Kidney epithelial cell (primary cell): Measurements from ENCODE around the gene SLC16A3. TPM values are rescaled to one million over a fixed set of nuclear protein-coding genes. Genes with fewer than 3 reads are reported as not detected.
A peak's percentile ranks its signal among the peaks of the same experiment; 100 is the strongest.
"Not testable (repeated sequence)": the region's sequence is repeated elsewhere in the genome, so short reads cannot be mapped to it uniquely, and the experiment has no call there.

ENCODE experiments used
- DNase-seq: peaks from one replicate; pipeline ENCODE4 v3.0.0-alpha.2; 2010; ENCODE audit warnings: low read depth
- H3K27me3 ChIP-seq: 2 replicates; pipeline ENCODE4 v1.6.0; 2011; ENCODE audit warnings: low read length; ENCODE audit not compliant: control insufficient read depth, insufficient read depth
- H3K36me3 ChIP-seq: 2 replicates; pipeline ENCODE4 v1.5.1; 2011; ENCODE audit warnings: low read length; ENCODE audit not compliant: control insufficient read depth, insufficient read depth
- H3K4me3 ChIP-seq: 2 replicates; pipeline ENCODE4 v1.5.1; 2011; ENCODE audit warnings: low read depth, mild to moderate bottlenecking, control low read depth, low read length
- total RNA-seq: library from RNA; depleted of rRNA; stranded (reverse); fragments of >200 nt; gene quantifications from 2 replicates; pipeline ENCODE4 v1.2.3, GENCODE V29; 2015
- TF ChIP-seq, protein P1 (sequence below): IDR thresholded peaks from 2 replicates; pipeline ENCODE4 v1.5.1; 2011; ENCODE audit warnings: mild to moderate bottlenecking, moderate library complexity, low read length, control low read depth, inconsistent platforms; ENCODE audit not compliant: insufficient read depth, poor library complexity, severe bottlenecking

Gene SLC16A3
- total RNA-seq, 1 donor from 2014 or later, result 83.4 TPM

DNA sequence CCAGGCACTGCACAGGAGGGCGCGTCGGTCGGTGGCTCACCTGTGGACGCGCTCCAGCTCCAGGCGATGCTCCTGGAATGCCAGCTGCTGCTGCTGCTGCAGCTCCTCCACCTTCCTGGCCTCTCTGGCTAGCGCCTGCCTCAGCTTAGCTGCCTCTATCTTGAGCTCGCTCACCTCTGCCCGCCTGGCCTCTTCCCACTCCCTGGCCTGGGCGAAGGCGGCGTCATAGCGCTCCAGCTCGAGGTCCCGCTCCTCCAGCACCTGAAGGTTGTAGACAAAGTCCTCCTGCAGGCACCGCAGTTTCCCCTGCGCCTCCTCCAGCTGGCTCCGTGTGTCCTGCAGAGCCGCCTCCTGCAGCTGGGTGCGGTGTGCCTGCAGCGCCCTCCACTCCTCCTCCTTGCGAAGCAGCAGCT is 27.3 kb upstream of the SLC16A3 start:
- Histone ChIP-seq H3K4me3 (no peak overlapping the region), H3K36me3 (no peaks in the 10 kb centered on the region), H3K27me3 (no peaks in the 10 kb centered on the region)
- no peak for DNase-seq
- TF ChIP-seq, protein P1, sequence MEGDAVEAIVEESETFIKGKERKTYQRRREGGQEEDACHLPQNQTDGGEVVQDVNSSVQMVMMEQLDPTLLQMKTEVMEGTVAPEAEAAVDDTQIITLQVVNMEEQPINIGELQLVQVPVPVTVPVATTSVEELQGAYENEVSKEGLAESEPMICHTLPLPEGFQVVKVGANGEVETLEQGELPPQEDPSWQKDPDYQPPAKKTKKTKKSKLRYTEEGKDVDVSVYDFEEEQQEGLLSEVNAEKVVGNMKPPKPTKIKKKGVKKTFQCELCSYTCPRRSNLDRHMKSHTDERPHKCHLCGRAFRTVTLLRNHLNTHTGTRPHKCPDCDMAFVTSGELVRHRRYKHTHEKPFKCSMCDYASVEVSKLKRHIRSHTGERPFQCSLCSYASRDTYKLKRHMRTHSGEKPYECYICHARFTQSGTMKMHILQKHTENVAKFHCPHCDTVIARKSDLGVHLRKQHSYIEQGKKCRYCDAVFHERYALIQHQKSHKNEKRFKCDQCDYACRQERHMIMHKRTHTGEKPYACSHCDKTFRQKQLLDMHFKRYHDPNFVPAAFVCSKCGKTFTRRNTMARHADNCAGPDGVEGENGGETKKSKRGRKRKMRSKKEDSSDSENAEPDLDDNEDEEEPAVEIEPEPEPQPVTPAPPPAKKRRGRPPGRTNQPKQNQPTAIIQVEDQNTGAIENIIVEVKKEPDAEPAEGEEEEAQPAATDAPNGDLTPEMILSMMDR, result no peak

DNA sequence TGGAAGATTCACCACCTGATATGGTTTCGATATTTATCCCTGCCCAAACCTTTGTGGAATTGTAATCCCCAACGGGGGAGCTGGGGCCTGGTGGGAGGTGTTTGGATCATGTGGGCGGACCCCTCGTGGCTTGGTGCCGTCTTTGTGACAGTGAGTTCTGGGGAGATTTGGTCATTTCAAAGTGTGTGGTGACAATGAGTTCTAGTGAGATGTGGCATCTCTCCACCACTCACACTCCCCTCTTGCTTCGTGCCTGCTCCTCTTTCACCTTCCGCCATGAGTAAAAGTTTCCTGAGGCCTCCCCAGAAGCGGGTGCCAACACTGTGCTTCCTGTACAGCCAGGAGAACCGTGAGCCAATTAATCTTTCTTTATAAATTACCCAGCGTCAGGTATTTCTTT is 25.9 kb upstream of the SLC16A3 start:
- TF ChIP-seq, protein P1, result no peak
- DNase-seq, result no peak

DNA sequence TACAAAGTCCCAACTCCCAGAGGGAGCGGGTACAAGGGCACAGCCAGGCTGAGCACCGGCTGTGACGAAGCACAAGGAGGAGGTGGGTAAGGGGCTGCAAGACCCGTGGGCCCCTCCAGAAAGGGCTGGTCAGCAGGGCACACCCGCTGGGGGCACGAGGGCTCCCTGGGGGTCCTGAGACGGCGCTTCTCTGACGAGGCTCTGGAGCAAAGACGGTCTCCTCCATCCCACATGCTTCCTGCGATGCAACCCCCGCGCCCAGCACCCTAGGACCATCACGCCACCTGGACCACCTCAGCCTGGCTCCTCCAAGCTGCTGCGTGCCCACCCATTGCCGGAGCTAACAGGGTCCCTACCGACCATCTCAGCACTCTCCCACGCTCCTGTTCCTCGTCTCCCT is 24.9 kb upstream of the SLC16A3 start:
- Histone ChIP-seq H3K36me3 (no peaks in the 10 kb centered on the region), H3K4me3 (no peak overlapping the region), H3K27me3 (no peaks in the 10 kb centered on the region)
- no peak for DNase-seq
- TF ChIP-seq, protein P1, result no peak

More for the DNA sequence above, 25.9 kb upstream of the SLC16A3 start:
- no peak overlapping the region for H3K4me3 ChIP-seq
- no peaks in the 10 kb centered on the region for H3K27me3 ChIP-seq
- no peaks in the 10 kb centered on the region for H3K36me3 ChIP-seq

DNA sequence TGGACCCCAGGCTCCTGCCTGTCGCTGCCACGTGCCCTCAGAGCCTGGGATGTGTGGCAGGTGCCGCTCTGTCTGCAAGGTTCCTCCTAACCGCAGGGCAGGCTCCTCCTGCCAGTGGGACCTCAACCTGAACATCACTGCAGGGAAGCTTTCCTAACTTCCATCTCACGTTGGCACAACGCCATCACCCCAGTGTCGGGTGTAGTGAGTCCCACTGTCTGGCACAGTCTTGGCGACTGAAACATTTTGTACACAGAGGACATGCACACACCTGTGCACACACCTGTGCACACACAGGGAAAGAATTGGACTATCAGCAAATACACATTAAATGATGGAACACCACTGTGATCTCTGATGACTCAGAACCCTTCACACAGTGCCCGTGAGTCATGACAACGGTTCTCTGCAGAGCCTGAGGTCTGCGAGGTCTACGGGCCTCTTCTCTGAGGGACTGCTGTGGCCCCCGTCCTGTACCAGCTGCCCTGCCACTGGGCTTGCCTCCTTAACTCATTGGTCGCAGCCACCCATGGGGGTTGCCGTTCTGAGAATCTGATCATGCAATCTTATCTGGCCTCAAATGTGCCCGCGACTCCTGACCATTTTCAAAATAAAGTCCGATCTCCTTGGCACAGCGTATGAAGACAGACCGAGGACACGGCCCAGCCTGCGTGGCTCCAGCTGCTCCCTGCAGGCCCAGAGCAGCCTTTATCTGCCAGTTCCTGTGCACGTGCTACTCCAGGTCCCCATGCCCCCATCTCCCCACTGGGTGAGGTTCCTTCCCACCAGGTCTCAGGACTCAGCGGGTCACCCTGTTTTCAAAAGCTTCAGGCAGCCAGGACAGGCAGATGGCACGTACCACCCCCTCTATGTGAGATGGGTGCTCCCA is 23.8 kb upstream of the SLC16A3 start:
- H3K36me3 ChIP-seq, result no peaks in the 10 kb centered on the region
- TF ChIP-seq, protein P1, result no peak
- no peaks in the 10 kb centered on the region for H3K27me3 ChIP-seq
- no peak overlapping the region for H3K4me3 ChIP-seq
- DNase-seq, result peak; percentile 61

DNA sequence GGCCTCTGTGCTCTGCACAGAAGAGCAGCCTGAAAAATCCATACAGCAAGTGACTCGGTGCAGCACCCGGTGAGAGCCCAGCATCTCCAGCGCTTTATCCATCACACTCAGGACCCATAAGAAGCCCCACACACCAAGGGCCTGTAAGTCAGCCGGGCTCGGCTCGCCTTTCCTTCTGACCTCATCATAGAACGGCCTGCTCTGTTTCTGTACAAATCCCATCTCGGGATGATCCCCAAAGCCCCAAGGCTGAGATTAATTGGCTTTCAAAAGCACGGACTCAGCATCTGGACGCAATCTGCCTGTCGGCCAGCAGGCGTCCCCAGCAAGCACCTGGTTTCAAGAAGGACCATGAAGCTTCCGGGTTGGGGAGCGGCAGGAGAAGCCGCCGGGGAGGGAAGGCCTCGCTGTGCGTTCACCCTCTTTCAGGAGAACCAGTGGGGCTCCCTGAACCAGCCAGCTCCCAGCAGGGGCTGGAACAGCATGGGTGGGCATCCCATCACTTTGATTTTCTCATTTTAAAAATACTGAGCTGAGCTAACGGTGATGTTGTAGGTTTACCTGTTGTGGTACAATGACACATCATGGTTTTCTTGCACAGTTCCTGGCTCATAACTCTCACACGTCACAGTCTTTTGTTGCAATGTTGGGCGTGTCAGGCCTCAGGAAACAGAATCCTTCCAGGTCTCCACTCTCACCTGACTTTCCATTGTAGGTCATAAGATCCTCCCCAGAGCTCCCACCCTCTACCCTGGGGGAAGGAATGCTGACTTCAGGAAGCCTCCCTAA is 22.9 kb upstream of the SLC16A3 start:
- Histone ChIP-seq H3K4me3 (no peak overlapping the region), H3K36me3 (no peaks in the 10 kb centered on the region), H3K27me3 (no peaks in the 10 kb centered on the region)
- DNase-seq, result peak; percentile 55
- TF ChIP-seq, protein P1, result peak; percentile 88

DNA sequence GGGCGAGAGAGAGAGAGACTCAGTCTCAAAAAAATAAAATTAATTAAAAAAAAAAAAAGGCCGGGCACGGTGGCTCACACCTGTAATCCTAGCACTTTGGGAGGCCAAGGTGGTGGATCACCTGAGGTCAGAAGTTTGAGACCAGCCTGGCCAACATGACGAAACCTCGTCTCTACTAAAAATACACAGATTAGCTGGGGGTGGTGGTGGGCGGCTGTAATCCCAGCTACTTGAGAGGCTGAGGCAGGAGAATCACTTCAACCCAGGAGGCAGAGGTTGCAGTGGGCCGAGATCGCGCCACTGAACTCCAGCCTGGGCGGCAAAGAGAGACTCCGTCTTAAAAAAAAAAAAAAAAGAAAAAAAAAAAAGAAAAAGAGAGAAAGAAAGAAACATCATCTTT is 18.2 kb upstream of the SLC16A3 start:
- DNase-seq, result not testable (repeated sequence)

More for the DNA sequence above, 18.2 kb upstream of the SLC16A3 start:
- H3K36me3 ChIP-seq, H3K27me3 ChIP-seq, H3K4me3 ChIP-seq: not testable (repeated sequence)
